GM19099 (cell line): ENCODE results near the gene TTC7B.

ENCODE experiments used
- POLR2A ChIP-seq: IDR thresholded peaks from 3 replicates; pipeline ENCODE4 v1.6.1; 2011; ENCODE audit warnings: low read depth; ENCODE audit not compliant: insufficient read length; ENCODE audit errors: extremely low read depth

The TTC7B gene

DNA sequence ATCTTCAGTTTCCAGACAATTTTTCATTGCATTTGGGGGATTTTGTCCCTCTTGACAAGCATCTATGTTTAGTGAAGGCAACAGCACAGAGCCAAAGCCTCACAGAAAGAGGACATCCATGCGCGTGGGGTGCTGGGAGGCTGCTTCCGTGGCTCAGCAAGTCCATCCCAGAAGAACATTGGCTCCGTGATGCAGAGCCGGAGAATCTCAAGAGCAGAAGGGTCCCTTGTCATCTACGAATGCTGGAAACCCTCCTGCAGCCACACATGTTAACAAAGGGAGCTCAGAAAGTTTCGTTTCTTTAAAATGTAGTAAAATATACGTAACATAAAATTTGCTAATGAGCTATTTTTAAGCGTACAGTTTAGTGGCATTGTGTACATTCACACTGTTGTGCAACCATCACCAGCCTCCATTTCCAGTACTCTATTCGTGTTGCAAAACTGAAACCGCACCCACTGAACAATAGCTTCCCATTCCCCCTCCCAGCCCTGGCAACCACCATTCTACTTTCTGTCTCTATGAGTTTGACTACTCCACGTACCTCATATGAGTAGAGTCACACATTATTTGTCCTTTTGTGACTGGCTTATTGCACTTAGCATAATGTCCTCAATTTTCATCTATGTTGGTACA lies 185.9 kb downstream of the TTC7B start:
- no peak for TF ChIP-seq POLR2A

DNA sequence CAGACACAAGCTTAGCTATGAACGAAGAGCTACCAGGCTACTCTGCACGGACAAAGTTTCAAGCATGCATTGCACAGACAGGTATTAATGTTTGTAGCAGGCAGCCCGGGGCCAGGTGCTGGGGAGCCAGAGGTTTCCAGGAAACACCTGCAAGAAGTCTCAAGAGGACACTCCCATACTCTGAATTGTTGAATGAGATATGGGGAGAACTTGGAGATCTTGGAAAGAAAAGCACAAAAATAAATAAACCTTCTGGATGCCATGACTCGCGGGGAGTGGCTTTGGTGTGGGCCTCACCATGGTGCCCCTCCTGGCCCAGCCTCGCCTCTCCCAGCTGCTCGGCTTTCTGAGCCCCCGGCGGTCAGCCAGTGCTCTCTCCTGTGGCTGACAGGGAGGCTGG lies 186.8 kb downstream of the TTC7B start:
- TF ChIP-seq POLR2A = no peak

DNA sequence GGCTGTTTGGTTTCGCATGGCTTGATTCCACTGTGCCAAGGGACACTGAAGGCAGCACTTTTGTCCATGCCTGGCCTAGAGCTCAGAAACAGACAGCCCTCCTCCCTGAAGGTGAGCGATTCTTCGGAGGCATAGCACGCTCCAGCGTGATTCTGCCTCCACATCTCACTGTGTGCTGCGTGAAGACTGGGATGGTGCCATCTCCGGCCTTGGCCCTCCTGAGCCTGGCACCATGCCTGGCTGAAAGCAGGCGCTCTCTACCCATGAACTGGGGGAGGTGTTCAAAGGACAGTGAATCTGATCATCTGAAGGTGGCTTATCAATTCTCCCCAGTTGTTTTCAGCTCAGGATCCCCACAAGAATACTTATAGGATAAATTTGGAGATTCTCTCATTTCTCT lies 187.4 kb downstream of the TTC7B start:
- TF ChIP-seq POLR2A = no peak

DNA sequence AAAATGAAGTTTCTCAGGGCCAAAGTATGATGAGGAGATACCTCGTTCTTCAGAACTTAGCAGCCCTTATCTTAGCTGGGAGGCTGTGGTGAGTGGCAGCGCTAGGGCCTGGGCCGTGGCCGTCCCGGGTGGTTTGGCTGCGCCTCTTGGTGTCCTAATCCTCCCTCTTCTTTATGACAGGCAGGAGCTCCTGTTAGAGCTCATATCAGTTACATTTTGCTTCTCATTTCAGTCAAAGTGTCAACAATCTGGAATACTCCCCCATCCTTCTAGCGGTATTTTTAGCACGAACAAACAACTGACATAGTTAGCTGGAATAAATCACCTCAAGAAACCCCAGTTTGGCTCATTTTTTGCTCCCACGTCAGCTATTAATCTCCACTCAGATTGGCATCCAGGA lies 188.8 kb downstream of the TTC7B start:
- no peak for TF ChIP-seq POLR2A

DNA sequence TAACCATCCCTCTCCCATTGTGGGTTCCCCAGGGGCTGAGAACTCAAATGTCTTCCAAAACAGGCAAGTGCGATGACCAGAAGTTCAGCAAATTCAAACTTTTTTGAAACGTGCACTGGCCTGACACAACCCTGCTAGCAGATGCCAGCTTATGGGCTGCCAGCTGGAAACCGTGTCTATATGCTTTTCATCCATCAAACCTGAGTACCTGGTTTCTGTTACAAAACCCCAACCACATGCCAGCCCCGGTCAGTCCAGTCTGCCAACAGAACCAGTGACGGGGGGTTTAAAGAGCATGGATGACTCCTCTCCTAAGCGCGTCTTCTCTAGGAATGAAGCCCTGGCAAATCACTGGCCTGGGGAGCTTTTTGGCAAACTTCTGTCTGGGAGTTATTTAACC lies 189.7 kb downstream of the TTC7B start:
- TF ChIP-seq POLR2A = no peak

DNA sequence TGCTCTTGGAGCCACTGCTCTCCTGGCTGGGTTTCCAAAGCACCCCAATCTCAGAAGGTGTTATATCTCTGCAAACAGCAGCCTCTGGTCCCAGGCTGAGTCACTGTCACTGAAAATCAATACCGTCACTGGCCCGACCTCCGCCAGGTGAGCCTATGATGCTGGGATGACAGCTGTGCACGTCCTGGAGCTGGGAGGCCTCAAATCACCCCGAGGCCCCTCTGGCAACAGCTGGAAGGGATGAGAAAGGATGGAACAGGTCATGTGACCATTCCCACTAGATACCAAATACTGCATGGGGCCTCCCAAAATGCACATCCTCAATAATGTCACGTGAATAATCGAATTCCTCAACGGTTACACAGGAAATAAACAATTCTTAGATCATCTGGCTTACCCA lies 190.8 kb downstream of the TTC7B start:
- TF ChIP-seq POLR2A = no peak

DNA sequence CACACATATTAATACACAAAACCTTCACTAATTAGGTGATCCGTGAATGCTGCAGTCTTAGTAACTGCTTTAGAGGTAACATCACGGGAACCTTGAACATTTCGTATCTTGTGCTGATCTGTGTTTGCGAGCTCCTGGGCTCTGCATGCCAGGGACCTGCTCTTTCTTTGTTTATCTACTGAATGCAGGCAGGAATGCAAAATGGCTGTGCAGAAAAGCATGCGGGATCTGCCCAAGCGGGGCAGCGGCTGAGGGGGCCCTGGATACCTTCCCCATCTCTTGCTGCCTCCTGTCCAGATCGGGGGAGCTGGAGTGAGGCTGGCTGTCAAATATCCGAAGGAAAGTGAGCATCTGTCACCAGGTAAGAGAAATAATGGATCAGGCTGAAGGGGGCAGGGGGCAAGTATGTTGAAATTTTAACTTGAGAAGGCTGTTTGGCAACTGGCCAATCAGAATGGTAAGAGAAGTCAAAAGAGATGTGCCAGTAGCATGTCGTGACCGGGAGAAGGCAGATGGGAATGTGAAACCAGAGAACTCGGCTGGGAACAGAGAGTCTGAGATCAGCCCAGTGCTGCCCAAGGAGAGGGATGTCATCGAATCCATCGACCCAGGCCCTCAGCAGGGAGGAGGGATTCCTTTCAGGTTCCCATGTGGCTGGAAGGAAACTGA lies 191.4 kb downstream of the TTC7B start:
- TF ChIP-seq POLR2A = no peak

DNA sequence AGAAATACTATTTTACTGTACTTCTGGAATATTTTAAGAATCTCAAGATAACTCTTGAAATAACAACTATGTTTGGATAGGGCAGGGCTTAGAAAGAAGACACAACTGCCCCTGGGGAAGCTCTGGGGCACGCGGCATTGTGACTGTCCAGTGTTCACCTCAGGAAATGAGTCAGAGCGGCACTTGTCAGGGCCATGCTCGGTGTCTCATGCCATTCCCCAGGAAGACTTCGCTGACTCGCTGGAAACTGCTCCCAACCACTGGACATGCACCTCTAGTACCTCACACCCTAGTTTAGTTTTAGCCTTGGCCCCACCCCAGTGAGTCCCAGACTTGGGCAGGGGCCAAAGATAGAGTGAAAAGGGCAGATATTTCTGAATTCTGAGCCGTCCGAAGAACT lies 192.0 kb downstream of the TTC7B start:
- no peak for TF ChIP-seq POLR2A

DNA sequence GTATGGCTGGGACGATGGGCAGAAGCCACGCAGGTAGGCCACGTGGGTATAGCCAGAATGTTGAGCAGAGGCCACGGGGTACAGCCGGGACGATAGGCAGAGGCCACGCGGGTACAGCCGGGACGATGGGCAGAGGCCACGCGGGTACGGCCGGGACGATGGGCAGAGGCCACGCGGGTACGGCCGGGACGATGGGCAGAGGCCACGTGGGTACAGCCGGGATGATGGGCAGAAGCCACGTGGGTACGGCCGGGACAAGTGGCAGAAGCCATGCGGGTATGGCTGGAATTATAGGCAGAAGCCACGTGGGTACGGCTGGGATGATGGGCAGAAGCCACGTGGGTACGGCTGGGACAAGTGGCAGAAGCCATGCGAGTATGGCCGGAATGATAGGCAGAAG lies 195.0 kb downstream of the TTC7B start:
- no peak for TF ChIP-seq POLR2A

DNA sequence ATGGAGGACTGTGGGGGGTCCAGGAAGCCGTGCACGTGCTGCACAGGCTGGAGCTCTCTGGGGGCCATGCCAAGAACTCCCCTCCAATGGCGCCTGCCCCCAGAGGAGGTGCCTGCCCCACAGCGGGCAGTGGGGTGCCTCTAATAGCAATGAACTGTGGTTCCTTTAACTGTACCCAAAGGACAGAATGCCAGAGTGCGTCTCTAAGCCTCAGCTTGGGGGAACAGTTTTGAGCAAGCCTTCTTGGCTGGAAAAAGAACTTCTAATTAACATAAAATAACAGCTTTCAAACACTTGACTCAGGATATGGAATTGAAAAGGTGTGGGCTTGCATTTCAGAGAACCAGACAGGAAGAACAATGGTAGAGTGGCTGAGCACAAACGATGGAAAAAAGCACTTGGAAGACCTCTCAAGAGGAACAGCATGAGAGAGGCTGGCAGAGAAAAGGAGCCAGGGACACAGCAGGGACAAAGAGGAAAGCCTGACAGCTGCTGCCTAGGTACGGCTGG lies 195.6 kb downstream of the TTC7B start:
- no peak for TF ChIP-seq POLR2A

DNA sequence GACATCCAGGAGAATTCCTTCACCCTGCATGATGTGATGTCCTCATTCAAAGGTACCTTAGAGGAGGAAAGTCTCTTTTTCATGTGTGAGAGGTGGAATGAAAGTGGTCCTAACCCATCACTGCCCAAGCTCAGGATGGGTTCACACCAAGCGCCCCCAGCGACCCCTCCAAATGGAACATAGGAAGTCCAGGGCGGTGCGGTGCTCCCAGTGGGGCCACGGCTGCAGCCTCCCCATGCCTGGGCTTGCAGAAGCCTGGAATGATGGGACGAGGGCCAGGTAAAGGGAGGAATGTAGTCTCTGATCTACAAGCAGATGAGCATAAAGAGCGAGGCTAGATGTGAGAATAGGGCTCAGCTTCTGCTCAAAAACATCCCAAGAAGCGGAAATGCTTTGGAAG lies 196.3 kb downstream of the TTC7B start:
- TF ChIP-seq POLR2A = no peak

DNA sequence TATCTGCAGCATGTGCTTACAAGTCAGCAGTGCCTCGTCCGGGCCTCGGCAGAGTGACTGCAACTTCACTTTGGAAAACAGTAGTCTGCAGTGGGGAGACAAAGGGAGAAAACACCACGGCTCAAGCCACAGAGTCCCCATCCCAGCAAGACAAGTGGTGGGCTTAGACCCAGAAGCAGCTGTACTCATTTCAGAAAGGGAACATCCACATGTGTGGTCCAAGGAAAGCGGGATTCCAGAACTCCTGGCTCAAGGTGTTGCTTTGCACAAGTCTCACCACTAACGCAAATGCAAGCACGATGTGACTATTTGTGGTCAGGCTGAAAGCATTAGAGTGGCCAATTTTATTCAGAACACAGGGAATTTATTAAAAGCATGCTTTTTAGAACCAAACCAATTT lies 198.3 kb downstream of the TTC7B start:
- TF ChIP-seq POLR2A = no peak

DNA sequence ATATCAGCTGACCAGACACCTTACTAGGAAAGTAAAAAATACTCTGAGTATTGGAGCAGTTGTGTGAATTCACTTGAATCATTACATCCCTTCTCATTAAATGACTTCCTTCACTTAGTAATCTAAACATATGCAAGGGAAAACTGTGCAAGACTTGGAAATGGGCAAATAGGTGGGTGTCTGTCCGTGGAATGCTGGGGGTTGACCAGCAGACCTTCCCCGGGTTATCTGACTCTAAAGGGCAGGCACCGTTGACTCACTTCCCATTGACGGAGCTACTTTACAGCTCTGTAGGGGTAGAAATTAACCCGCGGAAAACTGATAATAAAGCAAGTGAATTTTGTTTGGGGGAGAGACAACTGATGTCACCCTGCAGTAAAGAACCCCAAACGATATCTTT lies 199.3 kb downstream of the TTC7B start:
- TF ChIP-seq POLR2A = no peak

DNA sequence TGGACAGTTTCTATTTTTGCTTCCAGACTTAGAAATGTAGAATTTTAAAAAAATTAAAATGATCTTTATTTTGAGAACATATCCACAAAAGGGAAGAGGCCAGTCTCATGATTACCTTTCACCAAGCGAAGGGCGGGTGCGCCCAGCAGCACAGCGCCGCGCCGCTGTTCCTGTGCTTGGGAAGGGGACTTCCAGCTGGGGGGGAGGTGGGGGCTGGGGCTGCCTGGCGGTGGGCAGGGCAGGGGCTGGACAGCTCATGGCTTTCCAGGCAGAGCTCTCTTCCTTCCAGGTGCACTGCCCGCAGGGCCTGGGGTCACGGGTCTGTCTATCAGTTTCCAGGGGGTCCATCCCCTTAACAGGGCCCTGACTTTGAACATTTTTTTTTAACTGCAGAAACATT lies 199.9 kb downstream of the TTC7B start:
- no peak for TF ChIP-seq POLR2A

DNA sequence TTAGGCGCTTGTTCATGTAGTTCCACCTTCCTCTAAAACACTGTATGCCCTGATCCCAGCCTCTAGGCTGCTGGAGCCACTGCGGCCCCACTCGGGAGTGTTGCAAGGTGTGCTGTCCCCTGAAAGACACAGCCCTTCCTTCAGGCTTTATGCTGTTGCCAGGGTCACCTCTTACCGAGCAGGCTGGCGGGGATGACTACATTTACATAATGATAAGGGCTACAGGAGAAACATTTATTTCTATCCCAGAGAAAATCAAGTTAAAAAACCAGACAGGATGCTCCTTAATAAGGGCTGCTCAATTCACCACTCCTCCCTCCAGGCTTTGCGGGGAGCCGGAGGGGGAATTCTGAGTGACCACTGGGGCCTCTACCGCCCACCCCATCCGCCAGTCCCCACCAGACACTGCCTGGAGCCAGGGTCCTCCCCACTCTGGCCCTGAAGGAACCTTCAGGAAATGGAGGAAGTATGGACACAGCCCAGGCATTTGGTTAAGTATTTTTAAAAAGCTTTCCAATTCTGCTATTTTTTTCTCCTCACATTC lies 200.6 kb downstream of the TTC7B start:
- TF ChIP-seq POLR2A = no peak
